ENCODE results near the gene RGS6.

Gene RGS6

GRCh38 chr14:72485695-72486094 is 553.5 kb downstream of the RGS6 start:
- Histone ChIP-seq H3K27me3 (ENCODE audit: insufficient read depth, insufficient read length) (no peaks in the 10 kb centered on the region), H3K9ac (ENCODE audit: insufficient read length, low read depth) (no peak overlapping the region), H3K4me1 (ENCODE audit: insufficient read depth, insufficient read length) (no peaks in the 10 kb centered on the region), H3K9me3 (ENCODE audit: insufficient read depth, low read length) (peaks cover 15% of the 10 kb centered on the region; the same call in 1 of the 2 replicates), H3K4me3 (ENCODE audit: insufficient read length, low read depth) (no peak overlapping the region), H3K36me3 (ENCODE audit: insufficient read depth, insufficient read length, low read length) (no peaks in the 10 kb centered on the region)
- TF ChIP-seq ZNF274 (IDR thresholded peaks at IDR 0.05; ENCODE audit: low read depth, low read length) (no peak), SUZ12 (IDR thresholded peaks at IDR 0.05; ENCODE audit: extremely low read depth, insufficient read depth, insufficient read length) (no peak), YY1 (IDR thresholded peaks at IDR 0.05; ENCODE audit: insufficient read depth, insufficient read length) (no peak)
- no peak for DNase-seq (ENCODE audit: low read depth, low spot score)

DNA sequence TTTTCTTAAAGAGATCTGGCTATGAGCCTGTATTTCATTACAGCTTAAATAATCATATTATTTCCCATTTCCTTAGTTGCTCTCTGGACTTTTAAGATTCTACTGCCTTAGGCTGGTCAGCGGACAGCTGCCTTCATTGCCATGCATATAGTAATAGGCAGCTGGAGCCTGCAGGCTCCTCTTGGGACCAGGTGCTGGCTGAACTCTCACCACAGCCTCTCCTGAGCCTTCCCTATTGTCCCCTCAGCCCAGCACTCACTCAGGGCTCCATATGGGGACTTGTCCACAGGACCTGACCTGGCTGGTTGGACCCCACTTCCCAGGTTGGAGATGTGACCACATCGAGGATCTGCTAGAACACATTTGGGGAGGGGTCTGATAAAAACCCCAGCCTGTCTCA is 556.3 kb downstream of the RGS6 start:
- no peaks in the 10 kb centered on the region for H3K36me3 ChIP-seq (ENCODE audit: insufficient read depth, insufficient read length, low read length)
- no peaks in the 10 kb centered on the region for H3K27me3 ChIP-seq (ENCODE audit: insufficient read depth, insufficient read length)
- no peak overlapping the region for H3K4me3 ChIP-seq (ENCODE audit: insufficient read length, low read depth)
- H3K9ac ChIP-seq (ENCODE audit: insufficient read length, low read depth) = no peak overlapping the region
- no peaks in the 10 kb centered on the region for H3K4me1 ChIP-seq (ENCODE audit: insufficient read depth, insufficient read length)
- TF ChIP-seq YY1 (IDR thresholded peaks at IDR 0.05; ENCODE audit: insufficient read depth, insufficient read length) (no peak), ZNF274 (IDR thresholded peaks at IDR 0.05; ENCODE audit: low read depth, low read length) (no peak), SUZ12 (IDR thresholded peaks at IDR 0.05; ENCODE audit: extremely low read depth, insufficient read depth, insufficient read length) (no peak)
- DNase-seq (ENCODE audit: low read depth, low spot score) = no peak
- H3K9me3 ChIP-seq (ENCODE audit: insufficient read depth, low read length) = peaks cover 8% of the 10 kb centered on the region; the same call in 1 of the 2 replicates

- H3K4me3 ChIP-seq (ENCODE audit: insufficient read length, low read depth) = no peak overlapping the region
- TF ChIP-seq YY1 (IDR thresholded peaks at IDR 0.05; ENCODE audit: insufficient read depth, insufficient read length) (no peak), ZNF274 (IDR thresholded peaks at IDR 0.05; ENCODE audit: low read depth, low read length) (no peak), SUZ12 (IDR thresholded peaks at IDR 0.05; ENCODE audit: extremely low read depth, insufficient read depth, insufficient read length) (no peak)
- H3K9ac ChIP-seq (ENCODE audit: insufficient read length, low read depth) = no peak overlapping the region
- H3K9me3 ChIP-seq (ENCODE audit: insufficient read depth, low read length) = peaks cover 8% of the 10 kb centered on the region; the same call in 1 of the 2 replicates
- no peaks in the 10 kb centered on the region for H3K27me3 ChIP-seq (ENCODE audit: insufficient read depth, insufficient read length)
- H3K4me1 ChIP-seq (ENCODE audit: insufficient read depth, insufficient read length) = peaks cover 3% of the 10 kb centered on the region
- no peak for DNase-seq (ENCODE audit: low read depth, low spot score)
- H3K36me3 ChIP-seq (ENCODE audit: insufficient read depth, insufficient read length, low read length) = no peaks in the 10 kb centered on the region
These were observed 560.0 kb downstream of the RGS6 start for GRCh38 chr14:72492196-72492595.

- Histone ChIP-seq H3K4me3 (ENCODE audit: insufficient read length, low read depth) (no peak overlapping the region), H3K36me3 (ENCODE audit: insufficient read depth, insufficient read length, low read length) (no peaks in the 10 kb centered on the region), H3K9me3 (ENCODE audit: insufficient read depth, low read length) (no peaks in the 10 kb centered on the region), H3K27me3 (ENCODE audit: insufficient read depth, insufficient read length) (no peaks in the 10 kb centered on the region), H3K4me1 (ENCODE audit: insufficient read depth, insufficient read length) (peaks cover 3% of the 10 kb centered on the region), H3K9ac (ENCODE audit: insufficient read length, low read depth) (no peak overlapping the region)
- DNase-seq (ENCODE audit: low read depth, low spot score) = no peak
- no peak for TF ChIP-seq ZNF274 (IDR thresholded peaks at IDR 0.05; ENCODE audit: low read depth, low read length)
These were observed 563.4 kb downstream of the RGS6 start for GRCh38 chr14:72495668-72496067.

DNA sequence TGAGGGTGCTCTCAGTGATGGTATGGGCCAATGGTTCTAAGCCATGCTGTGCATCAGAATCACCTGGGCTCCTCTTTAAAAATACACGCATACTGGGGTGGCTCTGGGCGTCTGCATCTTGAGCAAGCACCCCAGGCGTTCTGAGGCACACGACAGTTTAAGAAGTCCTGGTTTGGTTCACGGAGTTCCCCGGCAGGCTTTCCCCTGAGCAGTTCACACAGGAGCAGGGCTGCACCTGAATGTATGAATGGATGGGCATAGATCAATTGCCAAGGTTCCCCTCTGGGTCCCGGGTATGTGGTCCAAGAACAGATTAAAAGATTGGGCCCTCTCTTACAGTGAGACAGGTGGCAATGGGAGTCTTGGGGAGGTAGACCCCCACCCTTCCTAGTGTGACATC is 566.4 kb downstream of the RGS6 start:
- Histone ChIP-seq H3K4me1 (ENCODE audit: insufficient read depth, insufficient read length) (peaks cover 3% of the 10 kb centered on the region), H3K27me3 (ENCODE audit: insufficient read depth, insufficient read length) (no peaks in the 10 kb centered on the region), H3K9ac (ENCODE audit: insufficient read length, low read depth) (no peak overlapping the region), H3K9me3 (ENCODE audit: insufficient read depth, low read length) (peaks cover 2% of the 10 kb centered on the region; the same call in 1 of the 2 replicates), H3K36me3 (ENCODE audit: insufficient read depth, insufficient read length, low read length) (no peaks in the 10 kb centered on the region), H3K4me3 (ENCODE audit: insufficient read length, low read depth) (no peak overlapping the region)
- no peak for DNase-seq (ENCODE audit: low read depth, low spot score)
- TF ChIP-seq SUZ12 (IDR thresholded peaks at IDR 0.05; ENCODE audit: extremely low read depth, insufficient read depth, insufficient read length) (no peak), ZNF274 (IDR thresholded peaks at IDR 0.05; ENCODE audit: low read depth, low read length) (no peak), YY1 (IDR thresholded peaks at IDR 0.05; ENCODE audit: insufficient read depth, insufficient read length) (no peak)

GRCh38 chr14:72499746-72500145 is 567.5 kb downstream of the RGS6 start:
- no peak overlapping the region for H3K4me3 ChIP-seq (ENCODE audit: insufficient read length, low read depth)
- TF ChIP-seq SUZ12 (IDR thresholded peaks at IDR 0.05; ENCODE audit: extremely low read depth, insufficient read depth, insufficient read length) = no peak
- TF ChIP-seq YY1 (IDR thresholded peaks at IDR 0.05; ENCODE audit: insufficient read depth, insufficient read length) = no peak
- no peak for TF ChIP-seq ZNF274 (IDR thresholded peaks at IDR 0.05; ENCODE audit: low read depth, low read length)
- no peaks in the 10 kb centered on the region for H3K27me3 ChIP-seq (ENCODE audit: insufficient read depth, insufficient read length)
- no peak overlapping the region for H3K9ac ChIP-seq (ENCODE audit: insufficient read length, low read depth)
- H3K9me3 ChIP-seq (ENCODE audit: insufficient read depth, low read length) = peaks cover 12% of the 10 kb centered on the region; the same call in 1 of the 2 replicates
- DNase-seq (ENCODE audit: low read depth, low spot score) = no peak
- H3K4me1 ChIP-seq (ENCODE audit: insufficient read depth, insufficient read length) = peaks cover 3% of the 10 kb centered on the region
- H3K36me3 ChIP-seq (ENCODE audit: insufficient read depth, insufficient read length, low read length) = no peaks in the 10 kb centered on the region

- Histone ChIP-seq H3K9me3 (ENCODE audit: insufficient read depth, low read length) (peaks cover 12% of the 10 kb centered on the region; the same call in 1 of the 2 replicates), H3K9ac (ENCODE audit: insufficient read length, low read depth) (no peak overlapping the region), H3K36me3 (ENCODE audit: insufficient read depth, insufficient read length, low read length) (no peaks in the 10 kb centered on the region), H3K4me1 (ENCODE audit: insufficient read depth, insufficient read length) (peaks cover 3% of the 10 kb centered on the region), H3K4me3 (ENCODE audit: insufficient read length, low read depth) (no peak overlapping the region), H3K27me3 (ENCODE audit: insufficient read depth, insufficient read length) (no peaks in the 10 kb centered on the region)
- TF ChIP-seq YY1 (IDR thresholded peaks at IDR 0.05; ENCODE audit: insufficient read depth, insufficient read length) = no peak
- TF ChIP-seq SUZ12 (IDR thresholded peaks at IDR 0.05; ENCODE audit: extremely low read depth, insufficient read depth, insufficient read length) = no peak
- TF ChIP-seq ZNF274 (IDR thresholded peaks at IDR 0.05; ENCODE audit: low read depth, low read length) = no peak
- no peak for DNase-seq (ENCODE audit: low read depth, low spot score)
These were observed 568.1 kb downstream of the RGS6 start for GRCh38 chr14:72500234-72500838.
